NCI-H2171 treated with DMSO at 0.1 percent for 48 hours (cell line): ENCODE measurements around the gene OR8B3.

Experiments
- DNase-seq: peaks from one replicate; lab custom pipeline; 2025; lab: John Stamatoyannopoulos, UW

OR8B3 gene

GRCh38 chr11:124359566-124359965 is 39.3 kb downstream of the OR8B3 start:
- DNase-seq, result no peak

- no peak for DNase-seq
These were observed 52.4 kb downstream of the OR8B3 start for GRCh38 chr11:124346311-124346955.
